Measurements from ENCODE around the gene MMP11.

MMP11 gene

GRCh38 chr22:23806837-23807236, 34.2 kb downstream of the MMP11 start:
- no peak for DNase-seq

DNA sequence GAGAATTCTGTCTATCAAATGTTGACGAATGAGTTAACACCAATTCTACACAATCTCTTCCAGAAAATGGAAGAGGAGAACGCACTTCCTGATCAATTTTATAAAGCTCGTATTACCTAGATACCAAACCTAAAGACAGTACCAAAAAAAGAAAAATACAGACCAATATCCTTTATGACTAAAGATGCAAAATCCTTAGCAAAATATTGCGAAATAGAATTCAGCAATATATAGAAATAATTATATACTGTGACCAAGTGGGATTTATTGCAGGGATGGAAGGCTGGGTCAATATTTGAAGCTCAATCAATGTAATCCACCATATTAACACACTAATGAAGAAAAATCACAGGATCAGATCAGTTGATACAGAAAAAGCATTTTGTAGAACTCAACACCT, 39.7 kb downstream of the MMP11 start:
- no peak for DNase-seq

- no peak for DNase-seq
Measured at GRCh38 chr22:23815541-23816155, 43.0 kb downstream of the MMP11 start.

DNA sequence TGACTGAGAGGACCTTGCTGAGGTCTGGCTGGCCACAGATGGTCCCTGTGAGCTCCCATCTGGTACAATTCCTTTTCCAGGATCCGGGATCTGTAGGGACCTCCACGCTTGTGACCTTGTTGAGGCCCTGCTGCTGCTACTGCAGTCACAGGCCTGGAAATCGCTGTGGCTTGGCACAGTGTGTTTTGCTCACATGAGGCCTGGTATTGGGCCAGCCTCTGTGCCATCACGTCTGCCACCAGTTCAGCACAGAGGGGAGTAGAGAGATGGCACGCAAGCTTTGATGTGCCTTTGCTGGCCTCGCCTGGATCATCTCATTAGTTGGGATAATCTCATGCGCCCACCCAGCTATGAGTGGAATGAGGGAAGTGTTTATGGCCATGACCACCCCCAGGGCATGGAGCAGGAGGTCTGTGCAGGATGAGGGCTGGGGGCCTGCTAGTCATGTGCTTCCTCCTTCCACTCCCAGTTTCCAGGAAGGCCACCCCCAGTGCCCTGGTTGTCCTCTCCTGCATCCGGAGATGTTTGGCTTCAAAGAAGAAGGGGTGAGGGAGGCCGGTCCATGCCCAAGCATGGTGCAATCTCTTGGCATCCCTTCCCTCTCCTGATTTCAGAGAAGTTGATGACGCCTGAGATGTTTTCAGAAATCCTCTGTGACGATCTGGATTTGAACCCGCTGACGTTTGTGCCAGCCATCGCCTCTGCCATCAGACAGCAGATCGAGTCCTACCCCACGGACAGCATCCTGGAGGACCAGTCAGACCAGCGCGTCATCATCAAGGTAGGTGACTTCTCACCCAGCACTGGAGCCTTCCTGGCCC, 43.7 kb downstream of the MMP11 start:
- no peak for DNase-seq

DNA sequence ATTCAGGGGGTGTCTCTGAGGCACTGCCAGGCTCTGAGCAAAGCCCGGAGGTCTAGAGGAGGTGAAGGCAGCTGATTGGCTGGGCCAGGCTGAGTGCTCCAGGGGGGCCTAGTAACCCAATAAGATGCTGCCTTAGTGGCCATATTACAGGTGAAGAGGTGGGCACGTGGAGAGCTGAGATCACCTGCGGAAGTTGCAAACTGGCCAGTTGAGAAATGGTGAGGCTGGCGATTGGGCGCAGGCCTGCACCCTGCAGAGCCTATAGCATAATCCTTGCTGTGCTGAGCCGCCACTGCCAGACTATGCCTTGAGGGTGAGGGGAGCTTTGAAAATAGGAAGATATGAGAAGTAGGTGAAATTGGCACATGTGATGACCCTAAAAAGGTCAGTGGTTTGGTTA, 44.5 kb downstream of the MMP11 start:
- DNase-seq = no peak

GRCh38 chr22:23818541-23818940, 45.9 kb downstream of the MMP11 start:
- DNase-seq = no peak

GRCh38 chr22:23820748-23821211, 48.1 kb downstream of the MMP11 start:
- DNase-seq = peak; percentile 20

DNA sequence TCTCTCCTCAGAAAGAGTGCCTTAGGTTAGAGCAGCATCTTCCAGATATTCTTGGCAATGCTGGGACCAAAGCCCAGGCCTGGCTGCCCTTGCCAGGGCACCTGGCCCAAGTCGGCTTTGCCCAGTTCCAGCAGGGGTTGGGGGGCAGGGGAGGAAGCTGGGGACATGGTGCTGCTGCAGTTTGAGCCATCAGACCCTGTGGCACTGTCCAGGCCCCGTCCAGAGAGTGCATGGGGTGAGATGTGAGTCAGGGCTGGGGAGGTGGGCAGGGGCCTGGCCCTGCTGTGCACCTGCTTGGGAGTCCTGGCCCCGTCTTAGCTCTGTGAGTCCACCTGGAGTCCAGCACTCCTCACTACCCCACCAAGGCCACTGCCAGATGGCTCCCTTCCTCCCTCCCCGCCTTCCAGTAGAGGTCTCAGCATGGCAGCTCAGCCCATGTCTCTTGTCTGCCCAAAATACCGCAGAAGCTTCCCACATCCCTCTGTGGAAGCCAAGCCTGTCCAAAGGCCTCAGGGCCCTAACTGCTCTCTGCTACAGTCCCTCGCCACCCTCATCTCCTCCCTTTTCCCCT, 49.5 kb downstream of the MMP11 start:
- DNase-seq = no peak

DNA sequence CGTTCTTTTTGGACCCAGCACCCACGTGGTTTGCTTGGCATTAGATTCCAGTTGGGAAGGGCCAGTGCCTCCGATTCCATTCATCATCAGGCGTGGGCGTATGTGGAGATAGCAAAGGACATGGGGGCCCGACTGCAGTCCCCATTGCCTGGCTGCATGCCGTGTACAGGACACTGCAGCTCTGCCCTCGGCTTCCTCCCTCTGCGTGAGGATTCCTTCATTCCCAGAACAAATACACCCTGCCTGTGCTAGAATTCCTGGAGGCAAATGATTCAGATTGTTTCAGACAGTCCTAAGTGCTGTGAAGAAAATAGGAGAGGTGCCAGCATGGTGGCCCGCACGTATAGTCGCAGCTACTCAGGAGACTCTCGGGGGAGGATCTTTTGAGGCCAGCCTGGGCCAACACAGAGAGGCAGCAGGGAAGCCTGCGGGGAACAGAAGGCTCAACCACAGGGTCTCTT, 50.7 kb downstream of the MMP11 start:
- DNase-seq = no peak

GRCh38 chr22:23824476-23825245, 52.0 kb downstream of the MMP11 start:
- no peak for DNase-seq

DNA sequence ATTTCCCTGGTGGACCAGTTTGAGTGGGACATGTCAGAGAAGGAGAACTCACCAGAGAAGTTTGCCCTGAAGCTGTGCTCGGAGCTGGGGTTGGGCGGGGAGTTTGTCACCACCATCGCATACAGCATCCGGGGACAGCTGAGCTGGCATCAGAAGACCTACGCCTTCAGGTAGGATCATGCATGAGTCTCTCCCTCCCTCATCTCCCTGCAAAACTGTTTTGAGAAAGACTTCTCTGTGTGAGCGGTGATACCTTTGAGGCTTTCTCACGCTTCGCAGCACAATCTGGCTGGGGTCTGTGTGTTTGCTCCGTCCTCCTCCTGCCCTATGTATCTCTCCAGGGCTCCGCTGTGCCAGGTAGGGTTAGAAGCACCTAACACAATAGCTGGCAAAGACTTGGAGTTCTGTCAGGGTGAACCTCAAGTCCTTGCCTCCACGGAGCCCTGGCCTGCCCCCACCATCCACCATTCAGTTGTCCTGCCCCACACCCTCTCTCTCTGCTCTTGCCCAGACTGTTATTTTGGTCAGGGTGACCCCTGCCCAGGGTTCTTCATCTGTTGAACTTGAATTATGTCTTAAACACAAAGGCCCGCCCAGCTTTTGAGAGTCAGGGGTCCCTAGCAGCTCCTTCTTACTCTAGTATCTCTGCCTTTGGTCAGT, 52.7 kb downstream of the MMP11 start:
- DNase-seq = no peak

DNA sequence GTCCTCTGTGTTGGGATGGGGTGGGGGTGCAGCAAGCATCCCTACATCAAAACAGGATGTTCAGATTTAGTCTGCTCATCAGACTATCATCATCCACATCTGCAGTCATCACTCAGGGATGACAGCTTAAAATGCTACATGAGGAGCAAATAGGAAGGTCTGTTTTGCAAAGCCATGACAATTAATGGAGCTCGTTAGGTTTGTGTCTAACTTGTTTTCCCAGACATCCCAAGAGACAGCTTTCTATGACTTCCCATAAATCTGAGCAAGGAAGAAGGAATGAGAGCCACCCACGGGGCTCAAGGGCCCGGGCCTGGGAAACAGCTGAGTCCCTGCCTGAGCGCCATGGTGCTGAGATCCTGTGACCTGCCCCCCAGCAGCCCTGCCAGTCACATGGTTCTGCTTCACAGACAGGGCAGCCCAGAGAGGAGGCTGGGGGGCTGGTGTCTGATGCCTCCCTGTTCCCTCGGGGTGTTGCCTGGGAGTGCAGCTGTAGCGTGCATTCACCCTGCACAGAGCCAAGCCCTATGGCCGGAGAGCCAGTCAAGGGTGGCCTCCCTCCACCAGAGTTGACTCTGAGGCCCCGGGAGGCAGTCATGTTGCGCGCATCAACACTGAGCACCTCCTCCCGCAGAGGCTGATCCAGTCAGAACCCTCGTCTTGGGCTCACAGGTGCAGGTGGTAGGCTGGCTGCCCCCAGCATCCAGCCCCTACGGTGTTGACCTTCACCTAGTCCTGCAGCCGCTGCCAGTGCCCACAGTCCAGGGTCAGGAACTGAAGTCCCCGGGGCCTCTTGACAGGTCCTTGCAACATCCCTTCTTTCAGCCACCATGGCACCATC, 54.1 kb downstream of the MMP11 start:
- peak; percentile 0 for DNase-seq

DNA sequence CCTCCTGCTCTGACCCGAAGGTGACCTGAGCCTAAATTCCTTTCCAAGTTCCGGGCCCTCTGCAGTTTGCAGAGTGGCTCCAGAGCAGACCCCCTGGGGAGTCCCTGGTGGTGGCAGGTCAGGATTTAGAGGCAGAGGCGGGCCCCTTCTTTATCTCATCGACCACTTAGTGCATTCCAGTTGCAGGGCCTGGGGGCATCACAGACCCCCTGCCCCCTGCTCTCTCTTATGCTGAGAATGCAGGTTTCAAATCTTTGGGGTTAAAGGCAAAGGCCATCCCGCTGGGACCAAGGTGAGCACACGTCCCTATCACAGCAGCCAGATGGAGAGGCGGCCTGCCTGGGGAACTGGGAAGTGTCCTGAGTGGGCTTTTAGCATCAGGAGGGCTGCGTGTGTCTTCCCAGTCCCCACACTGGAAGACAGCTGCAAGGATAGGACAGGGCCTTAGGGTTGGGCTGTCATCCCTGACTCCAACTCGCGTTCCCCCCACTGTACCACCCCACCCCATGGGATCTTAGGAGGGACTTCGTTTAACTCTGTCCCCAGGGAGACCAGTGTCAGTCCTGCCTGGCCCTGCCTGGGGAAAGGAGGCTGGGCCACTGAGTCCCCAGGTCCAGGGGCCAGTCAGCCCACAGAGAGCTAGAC, 54.8 kb downstream of the MMP11 start:
- DNase-seq = no peak

DNA sequence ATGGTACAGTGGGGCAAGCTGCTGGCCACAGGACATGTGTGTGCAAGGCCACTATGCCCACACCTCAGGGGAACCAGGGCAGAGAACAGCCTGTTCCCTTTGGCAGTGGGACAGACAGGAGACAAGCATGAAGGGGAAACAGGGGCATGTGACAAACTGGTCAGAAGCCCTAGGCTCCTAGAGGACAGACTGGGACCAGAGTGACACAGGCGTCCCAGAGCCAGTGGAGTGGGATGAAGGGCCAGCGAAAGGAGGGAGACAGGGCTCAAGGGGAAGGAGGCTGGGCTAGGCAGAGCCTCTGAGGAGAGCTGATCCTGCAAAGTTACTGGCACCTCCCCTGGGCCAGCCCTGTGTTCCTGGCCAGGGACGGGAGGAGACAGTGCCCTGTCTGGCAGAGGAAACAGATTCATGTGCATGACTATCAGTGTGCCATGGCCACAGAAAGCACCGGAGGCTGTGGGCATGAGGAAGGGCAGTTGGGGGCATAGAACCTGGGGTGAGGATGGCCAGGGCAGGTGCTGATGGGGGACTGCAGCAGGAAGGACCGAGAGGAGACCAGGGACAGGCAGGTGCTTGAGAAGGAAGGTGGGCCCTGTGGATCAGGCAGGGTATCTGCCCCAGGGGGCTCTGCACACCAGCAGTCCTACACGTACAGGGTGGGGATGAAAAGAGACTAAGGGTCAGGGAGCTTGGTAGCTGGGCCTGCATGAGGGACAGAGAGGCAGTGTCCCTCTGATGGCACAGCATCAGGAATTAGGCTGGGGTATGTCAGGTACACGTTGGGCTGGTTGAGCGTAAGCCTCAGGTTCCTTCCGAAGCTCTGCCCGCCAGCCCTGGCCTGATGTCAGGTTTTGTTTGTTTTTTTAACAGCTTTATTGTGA, 56.4 kb downstream of the MMP11 start:
- no peak for DNase-seq

DNA sequence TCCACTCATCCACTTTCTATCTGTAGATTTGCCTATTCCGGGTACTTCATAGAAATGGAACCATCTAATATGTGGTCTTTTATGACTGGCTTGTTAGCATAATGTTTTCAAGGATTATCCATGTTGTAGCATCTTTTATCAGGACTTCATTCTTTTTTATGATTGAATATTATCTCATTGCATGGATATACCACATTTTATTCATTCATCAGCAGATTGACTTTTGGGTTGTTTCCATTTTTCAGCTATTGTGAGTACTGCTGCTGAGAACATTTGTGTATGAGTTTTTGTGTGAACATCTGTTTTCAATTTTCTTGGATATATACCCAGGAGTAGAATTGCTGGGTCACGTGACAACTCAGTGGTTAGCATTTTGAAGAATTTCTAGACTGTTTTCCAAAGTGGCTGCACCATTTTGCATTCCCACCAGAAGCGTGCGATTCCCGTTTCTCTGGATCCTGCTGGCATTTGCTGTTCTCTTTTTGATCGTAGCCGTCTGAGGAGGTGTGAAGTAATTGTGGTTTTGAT, 57.3 kb downstream of the MMP11 start:
- DNase-seq = no peak

- no peak for DNase-seq
Measured at GRCh38 chr22:23831261-23831660, 58.6 kb downstream of the MMP11 start.

GRCh38 chr22:23831781-23832180, 59.1 kb downstream of the MMP11 start:
- DNase-seq = no peak

DNA sequence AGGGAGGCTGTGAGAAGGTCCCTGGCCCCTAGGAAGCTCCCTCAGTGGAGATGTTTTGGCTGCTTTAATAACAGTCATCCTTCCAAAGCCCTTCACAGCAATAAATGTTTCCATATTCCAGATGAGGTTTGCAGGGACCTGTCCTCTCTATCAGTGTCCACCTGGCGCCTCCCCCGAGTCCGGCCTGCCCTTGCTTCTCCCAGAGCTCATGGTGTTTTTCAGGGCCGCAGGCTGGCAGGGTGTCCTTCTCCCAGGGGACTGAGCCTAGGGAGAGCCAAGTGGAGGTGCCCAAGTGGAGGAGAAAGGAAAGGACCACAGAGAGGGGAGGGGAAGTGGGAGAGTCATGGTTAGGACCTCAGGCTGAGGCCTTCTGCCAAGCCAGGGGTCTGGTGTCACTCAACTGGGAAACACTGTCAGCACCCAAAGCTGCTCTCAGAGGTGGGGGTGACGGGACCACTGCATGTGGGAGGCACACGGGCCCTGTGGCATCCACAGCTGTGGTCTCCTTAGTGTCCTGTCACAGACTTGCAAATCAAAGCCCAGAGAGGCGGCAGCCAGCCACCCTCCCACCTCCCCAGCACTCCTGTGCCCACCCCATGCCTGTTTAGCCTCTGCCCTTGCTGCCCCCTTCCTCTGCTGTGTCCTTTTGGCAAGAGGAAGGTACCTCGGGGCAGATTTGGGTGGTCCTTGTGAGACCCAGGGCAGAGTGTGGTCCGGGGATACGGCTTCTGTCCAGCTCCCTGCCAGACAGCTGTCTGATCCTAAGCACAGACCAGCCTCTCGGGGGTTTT, 59.8 kb downstream of the MMP11 start:
- no peak for DNase-seq
